HepG2 (cell line): Measurements from ENCODE around the gene CDYL2. TPM values are rescaled to one million over a fixed set of nuclear protein-coding genes. Genes with fewer than 3 reads are reported as not detected.

Source experiments
- ATAC-seq: fragments of 200-7000 bp; cut with Tn5 transposase; 3 replicates; pipeline ENCODE4 v1.9.1; 2020; ENCODE audit warnings: mild to moderate bottlenecking, moderate library complexity
- BruUV-seq: library from RNA; stranded (reverse); fragments of 400-500 nt; replicated peaks from 2 replicates; lab custom pipeline; 2021; lab: Mats Ljungman, UMichigan
- CTCF ChIA-PET: fragments of 300-600 bp; formaldehyde crosslinking; extraction: SDS; loops from one replicate; lab custom pipeline; 2021; ENCODE audit warnings: low total read pairs, inconsistent platforms, low intra/inter-chr PET ratio; lab: Yijun Ruan, JAX
- POLR2A ChIA-PET: fragments of 350-600 bp; sonication (Branson Sonifier 250); formaldehyde crosslinking; loops from one replicate; lab custom pipeline; 2020; ENCODE audit warnings: antibody characterized with exemption, inconsistent platforms; lab: Yijun Ruan, JAX
- DNase-seq: peaks from one replicate; pipeline ENCODE4 v3.0.0-alpha.2; 2015; ENCODE audit warnings: low spot score
- FAIRE-seq: peaks from 3 replicates; lab custom pipeline; 2011; peaks lifted over from hg19 to GRCh38; lab: Jason Lieb, UNC
- H2AFZ ChIP-seq: one replicate; pipeline ENCODE4 v1.6.1; 2011; ENCODE audit warnings: low read length, inconsistent platforms
- H3K27ac ChIP-seq: fragments of 300-600 bp; 3 replicates; pipeline ENCODE4 v1.8.0; 2011; ENCODE audit warnings: mixed run types, mild to moderate bottlenecking, mixed read lengths, low read length, inconsistent platforms; ENCODE audit not compliant: insufficient read depth; ENCODE audit errors: extremely low read length
- H3K27me3 ChIP-seq, 2 experiments: fragments of 200-600 bp in 1 of 2; 2 replicates in 1 of 2; 3 replicates in 1 of 2; pipeline versions ENCODE4 v1.6.0 to v1.8.0; 2011; ENCODE audit warnings: low read length in 2 of 2, mild to moderate bottlenecking in 2 of 2, moderate library complexity in 2 of 2, inconsistent platforms in 1 of 2; ENCODE audit not compliant: insufficient read depth in 2 of 2, control insufficient read depth in 1 of 2
- H3K36me3 ChIP-seq, 2 experiments: fragments of 200-600 bp in 1 of 2; replicated peaks in 1 of 2; 2 replicates in 1 of 2; 3 replicates in 1 of 2; pipeline versions ENCODE4 v1.5.1 to v1.8.0; 2011; ENCODE audit warnings: low read length in 2 of 2, inconsistent platforms in 1 of 2; ENCODE audit not compliant: insufficient read depth in 2 of 2, control insufficient read depth in 1 of 2
- H3K4me1 ChIP-seq: 2 replicates; pipeline ENCODE4 v1.5.1; 2012; ENCODE audit warnings: low read length, inconsistent platforms; ENCODE audit not compliant: insufficient read depth
- H3K4me2 ChIP-seq: 2 replicates; pipeline ENCODE4 v1.6.0; 2011; ENCODE audit warnings: low read depth, low read length, inconsistent platforms
- H3K4me3 ChIP-seq, 3 experiments: fragments of 200-600 bp in 1 of 3; sonication (generic), shearing (Covaris generic) in 1 of 3; replicated peaks in 1 of 3; 2 replicates each; pipeline ENCODE4 v1.5.1; 2011 to 2016; ENCODE audit warnings: low read length in 3 of 3, inconsistent platforms in 2 of 3, low read depth in 2 of 3, mild to moderate bottlenecking in 2 of 3, control low read depth in 1 of 3, mixed read lengths in 1 of 3; ENCODE audit not compliant: insufficient read depth in 1 of 3
- H3K79me2 ChIP-seq: one replicate; pipeline ENCODE4 v1.6.1; 2011; ENCODE audit warnings: low read length, inconsistent platforms; ENCODE audit not compliant: insufficient read depth
- H3K9ac ChIP-seq: 2 replicates; pipeline ENCODE4 v1.6.0; 2011; ENCODE audit warnings: mild to moderate bottlenecking, low read depth, low read length, inconsistent platforms; ENCODE audit not compliant: insufficient read depth
- H3K9me3 ChIP-seq: 2 replicates; pipeline ENCODE4 v1.5.1; 2012; ENCODE audit warnings: mild to moderate bottlenecking, low read length
- H4K20me1 ChIP-seq: 2 replicates; pipeline ENCODE4 v1.6.0; 2011; ENCODE audit warnings: inconsistent platforms, mild to moderate bottlenecking, low read length, moderate library complexity; ENCODE audit not compliant: insufficient read depth
- CENPX ChIP-seq: sonication (generic); formaldehyde crosslinking; IDR thresholded peaks from 2 replicates; pipeline ENCODE4 v1.9.0; 2021; ENCODE audit warnings: mild to moderate bottlenecking, missing genetic modification reagents, moderate library complexity
- CREB1 ChIP-seq, 2 experiments: fragments of 450-650 bp in 1 of 2; IDR thresholded peaks; 2 replicates each; pipeline ENCODE4 v1.6.1; 2016 to 2017; ENCODE audit warnings: control low read depth in 1 of 2, mild to moderate bottlenecking in 1 of 2, missing compliant biosample characterization in 1 of 2, missing genetic modification characterization in 1 of 2
- ELF1 ChIP-seq: sonication (generic); formaldehyde crosslinking; IDR thresholded peaks from 2 replicates; pipeline ENCODE4 v1.4.0; 2020; ENCODE audit warnings: missing genetic modification reagents
- EP300 ChIP-seq, 3 experiments: sonication (generic) in 1 of 3; formaldehyde crosslinking in 1 of 3; IDR thresholded peaks; 2 replicates each; pipeline versions ENCODE4 v1.5.1 to v1.6.1; 2011 to 2020; ENCODE audit warnings: low read depth in 2 of 3, low read length in 2 of 3, borderline replicate concordance in 1 of 3, improper control_type of control experiment in 1 of 3, mild to moderate bottlenecking in 1 of 3, missing genetic modification reagents in 1 of 3, moderate library complexity in 1 of 3
- HNF4G ChIP-seq, 2 experiments: sonication (generic) in 1 of 2; formaldehyde crosslinking in 1 of 2; IDR thresholded peaks; 2 replicates each; pipeline versions ENCODE4 v1.4.0 to v1.6.1; 2011 to 2020; ENCODE audit warnings: borderline replicate concordance in 2 of 2, low read depth in 2 of 2, mild to moderate bottlenecking in 2 of 2, low read length in 1 of 2, missing genetic modification reagents in 1 of 2, moderate library complexity in 1 of 2
- JUNB ChIP-seq: sonication (generic); formaldehyde crosslinking; IDR thresholded peaks from 2 replicates; pipeline ENCODE4 v1.8.0; 2022; ENCODE audit warnings: missing genetic modification reagents, mild to moderate bottlenecking, borderline replicate concordance
- MAFF ChIP-seq: IDR thresholded peaks from 2 replicates; pipeline ENCODE4 v1.6.1; 2011; ENCODE audit warnings: low read depth, low read length, improper control_type of control experiment
- MAFK ChIP-seq, 2 experiments: IDR thresholded peaks in 1 of 2; conservative IDR thresholded peaks in 1 of 2; 2 replicates each; pipeline ENCODE4 v1.6.1; 2011; ENCODE audit warnings: improper control_type of control experiment in 2 of 2, low read length in 2 of 2
- MTA3 ChIP-seq: sonication (generic); formaldehyde crosslinking; IDR thresholded peaks from 2 replicates; pipeline ENCODE4 v1.4.0; 2020; ENCODE audit warnings: missing genetic modification reagents
- NCOA5 ChIP-seq: sonication (generic); formaldehyde crosslinking; IDR thresholded peaks from 2 replicates; pipeline ENCODE4 v1.4.0; 2020; ENCODE audit warnings: missing genetic modification reagents
- PAX8 ChIP-seq: sonication (generic); formaldehyde crosslinking; IDR thresholded peaks from 2 replicates; pipeline ENCODE4 v1.8.0; 2022; ENCODE audit warnings: mild to moderate bottlenecking, missing genetic modification reagents, borderline replicate concordance
- PCBP2 ChIP-seq: fragments of 200-400 bp; formaldehyde crosslinking; optimal IDR thresholded peaks from 2 replicates; pipeline ENCODE3; 2018; ENCODE audit warnings: low read length, low read depth; ENCODE audit not compliant: poor library complexity, severe bottlenecking
- RARA ChIP-seq: IDR thresholded peaks from 2 replicates; pipeline ENCODE4 v1.6.1; 2016; ENCODE audit warnings: missing genetic modification reagents, missing compliant biosample characterization
- SALL1 ChIP-seq: sonication (generic); formaldehyde crosslinking; IDR thresholded peaks from 2 replicates; pipeline ENCODE4 v1.8.0; 2022; ENCODE audit warnings: mild to moderate bottlenecking, missing genetic modification reagents
- SNAI1 ChIP-seq: sonication (generic); formaldehyde crosslinking; IDR thresholded peaks from 2 replicates; pipeline ENCODE4 v1.5.0; 2020; ENCODE audit warnings: mild to moderate bottlenecking, missing genetic modification reagents, borderline replicate concordance
- TCF7 ChIP-seq: sonication (generic); IDR thresholded peaks from 2 replicates; pipeline ENCODE4 v1.6.1; 2016; ENCODE audit warnings: antibody characterized with exemption, low read depth
- ZNF746 ChIP-seq: sonication (generic); formaldehyde crosslinking; IDR thresholded peaks from 2 replicates; pipeline ENCODE4 v1.8.0; 2022; ENCODE audit warnings: mild to moderate bottlenecking, missing genetic modification reagents
- WGBS: methylation state at CpG from one replicate; pipeline ENCODE4 v1.1.6; 2017; ENCODE audit warnings: low lambda C conversion rate; 5-methylcytosine and 5-hydroxymethylcytosine counted together
- in situ Hi-C: cut with HindIII; loops from 2 replicates; pipeline ENCODE4 v1.10.0; 2017; ENCODE audit warnings: low pct_unique_long_range_greater_than_20kb; ENCODE audit not compliant: extremely low pct_ligation_motif_present
- intact Hi-C: fragments of 100-400 bp; cut with micrococcal nuclease; formaldehyde crosslinking; loops from one replicate; pipeline ENCODE4 v1.10.0; 2022; ENCODE audit not compliant: unreplicated experiment
- polyA plus RNA-seq, 8 experiments: library from polyadenylated mRNA; depleted of rRNA in 3 of 8; stranded (reverse) in 7 of 8; unstranded in 1 of 8; fragments of >200 nt; fragmentation: Illumina TruSeq in 4 of 8; extraction: Trizol in 4 of 8; gene quantifications; 2 replicates each; pipeline versions ENCODE4 v1.2.1 to v1.2.3, GENCODE V29; 2011 to 2016; ENCODE audit warnings: low read depth in 4 of 8, missing spikeins in 1 of 8, mixed read lengths in 1 of 8; ENCODE audit not compliant: insufficient read depth in 1 of 8
- total RNA-seq, 5 experiments: library from RNA; depleted of rRNA; stranded (reverse); fragments of >200 nt; fragmentation: Illumina TruSeq; extraction: Trizol; gene quantifications; 2 replicates each; pipeline ENCODE4 v1.2.3, GENCODE V29; 2016; ENCODE audit warnings: low read depth in 1 of 5
- TF ChIP-seq, protein P1 (sequence below): sonication (generic); formaldehyde crosslinking; conservative IDR thresholded peaks from 2 replicates; pipeline ENCODE4 v1.5.0; 2020; ENCODE audit warnings: missing genetic modification reagents
- TF ChIP-seq, protein P2 (sequence below): IDR thresholded peaks from 2 replicates; pipeline ENCODE4 v1.6.1; 2016; ENCODE audit warnings: missing biosample characterization, missing genetic modification reagents, low read depth
- TF ChIP-seq, protein P3 (sequence below): sonication (generic); formaldehyde crosslinking; IDR thresholded peaks from 2 replicates; pipeline ENCODE4 v1.4.0; 2020; ENCODE audit warnings: missing genetic modification reagents
- TF ChIP-seq, protein P4 (sequence below), 2 experiments: fragments of 450-650 bp in 1 of 2; sonication (generic) in 1 of 2; formaldehyde crosslinking; IDR thresholded peaks; 2 replicates each; pipeline versions ENCODE4 v1.5.0 to v1.8.0; 2020 to 2022; ENCODE audit warnings: mild to moderate bottlenecking in 1 of 2, missing genetic modification reagents in 1 of 2

The CDYL2 gene
- total and polyA plus RNA-seq, 2 of the 13 experiments (the other 11 are each of a cell fraction or from before 2014, with no cell fraction given), result 0.07 to 0.35 TPM

DNA sequence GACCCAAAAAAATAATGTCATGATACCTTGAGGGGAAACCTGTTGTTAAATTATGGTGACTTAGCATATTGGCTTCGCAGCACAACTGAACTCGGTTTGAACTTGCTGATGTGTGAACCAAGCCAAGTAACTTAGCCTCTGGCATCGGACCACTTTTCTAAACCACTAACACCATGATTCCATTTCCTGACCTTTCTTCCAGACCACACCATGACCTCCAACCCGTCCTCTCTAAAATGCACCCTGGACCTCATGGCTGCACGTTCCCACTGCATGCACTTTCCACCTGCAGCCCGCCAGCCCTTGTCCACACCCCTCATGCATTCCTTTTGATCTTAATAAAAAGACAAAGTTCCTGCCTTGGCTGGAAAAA is 234.3 kb downstream of the CDYL2 start:
- H3K27ac ChIP-seq, result no peak overlapping the region
- WGBS, result 13% methylated on average over 6 of the region's 6 CpGs
- H3K9me3 ChIP-seq, result no peaks in the 10 kb centered on the region
- H4K20me1 ChIP-seq, result no peaks in the 10 kb centered on the region
- no peak overlapping the region for H3K4me3 ChIP-seq
- H3K4me1 ChIP-seq, result no peaks in the 10 kb centered on the region; the same call in 1 of the 2 replicates
- no peak overlapping the region for H3K9ac ChIP-seq
- ChIA-PET CTCF (no interaction called here), POLR2A (no interaction called here)
- no peak overlapping the region for H3K4me2 ChIP-seq
- intact Hi-C loops, result no loop called here
- H3K27me3 ChIP-seq, result peaks cover 0 to 3% of the 10 kb centered on the region in 2 experiments; a peak in 1 of 5 replicates
- FAIRE-seq, result no peak
- no peaks in the 10 kb centered on the region for H3K36me3 ChIP-seq
- ATAC-seq, result no peak
- no peaks in the 10 kb centered on the region for H3K79me2 ChIP-seq
- no peak overlapping the region for H2AFZ ChIP-seq
- DNase-seq, result no peak
- no TSS peak for BruUV-seq
- in situ Hi-C loops, result no loop called here
- TF ChIP-seq PAX8 (CRISPR knock-in tag) (no peak), CREB1 (IDR thresholded peaks at IDR 0.05) (no peak), CREB1 (CRISPR knock-in tag; IDR thresholded peaks at IDR 0.05) (no peak), ELF1 (no peak), ZNF746 (peak; percentile 21; the same call in 1 of the 2 replicates), JUNB (CRISPR knock-in tag) (no peak), MAFK (conservative IDR thresholded peaks at IDR 0.05 in 1 of 2, IDR thresholded peaks at IDR 0.05 in 1 of 2; ENCODE audit: low read length in 2 of 2) (peak; percentile 23 to 29; a peak in 2 of 4 replicates), RARA (0 out of 2 replicates have a peak, but pooled peaks have one; percentile 17), PCBP2 (no peak), MTA3 (no peak), EP300 (IDR thresholded peaks at IDR 0.05; ENCODE audit: low read depth in 2 of 2, low read length in 2 of 2) (no peak), EP300 (CRISPR knock-in tag; IDR thresholded peaks at IDR 0.05; ENCODE audit: borderline replicate concordance) (no peak), SALL1 (CRISPR knock-in tag) (peak; percentile 11; the same call in 1 of the 2 replicates), HNF4G (IDR thresholded peaks at IDR 0.05; ENCODE audit: borderline replicate concordance, low read depth, low read length) (no peak), HNF4G (CRISPR knock-in tag; IDR thresholded peaks at IDR 0.05; ENCODE audit: borderline replicate concordance, low read depth) (no peak), CENPX (no peak), MAFF (peak; percentile 28; the same call in 1 of the 2 replicates), TCF7 (0 out of 2 replicates have a peak, but pooled peaks have one; percentile 17), NCOA5 (CRISPR knock-in tag) (no peak), SNAI1 (CRISPR knock-in tag) (no peak)
- TF ChIP-seq, protein P1, sequence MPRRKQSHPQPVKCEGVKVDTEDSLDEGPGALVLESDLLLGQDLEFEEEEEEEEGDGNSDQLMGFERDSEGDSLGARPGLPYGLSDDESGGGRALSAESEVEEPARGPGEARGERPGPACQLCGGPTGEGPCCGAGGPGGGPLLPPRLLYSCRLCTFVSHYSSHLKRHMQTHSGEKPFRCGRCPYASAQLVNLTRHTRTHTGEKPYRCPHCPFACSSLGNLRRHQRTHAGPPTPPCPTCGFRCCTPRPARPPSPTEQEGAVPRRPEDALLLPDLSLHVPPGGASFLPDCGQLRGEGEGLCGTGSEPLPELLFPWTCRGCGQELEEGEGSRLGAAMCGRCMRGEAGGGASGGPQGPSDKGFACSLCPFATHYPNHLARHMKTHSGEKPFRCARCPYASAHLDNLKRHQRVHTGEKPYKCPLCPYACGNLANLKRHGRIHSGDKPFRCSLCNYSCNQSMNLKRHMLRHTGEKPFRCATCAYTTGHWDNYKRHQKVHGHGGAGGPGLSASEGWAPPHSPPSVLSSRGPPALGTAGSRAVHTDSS (CRISPR knock-in tag), result no peak
- TF ChIP-seq, protein P2, sequence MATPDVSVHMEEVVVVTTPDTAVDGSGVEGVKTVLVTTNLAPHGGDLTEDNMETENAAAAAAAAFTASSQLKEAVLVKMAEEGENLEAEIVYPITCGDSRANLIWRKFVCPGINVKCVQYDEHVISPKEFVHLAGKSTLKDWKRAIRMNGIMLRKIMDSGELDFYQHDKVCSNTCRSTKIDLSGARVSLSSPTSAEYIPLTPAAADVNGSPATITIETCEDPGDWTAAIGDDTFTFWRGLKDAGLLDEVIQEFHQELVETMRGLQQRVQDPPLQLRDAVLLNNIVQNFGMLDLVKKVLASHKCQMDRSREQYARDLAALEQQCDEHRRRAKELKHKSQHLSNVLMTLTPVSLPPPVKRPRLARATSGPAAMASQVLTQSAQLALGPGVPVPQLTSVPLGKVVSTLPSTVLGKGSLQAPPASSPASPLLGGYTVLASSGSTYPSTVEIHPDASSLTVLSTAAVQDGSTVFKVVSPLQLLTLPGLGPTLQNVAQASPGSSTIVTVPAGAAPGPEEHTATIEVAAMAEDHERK (CRISPR knock-in tag), result no peak
- TF ChIP-seq, protein P3, sequence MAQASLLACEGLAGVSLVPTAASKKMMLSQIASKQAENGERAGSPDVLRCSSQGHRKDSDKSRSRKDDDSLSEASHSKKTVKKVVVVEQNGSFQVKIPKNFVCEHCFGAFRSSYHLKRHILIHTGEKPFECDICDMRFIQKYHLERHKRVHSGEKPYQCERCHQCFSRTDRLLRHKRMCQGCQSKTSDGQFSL (CRISPR knock-in tag), result no peak
- TF ChIP-seq, protein P4, sequence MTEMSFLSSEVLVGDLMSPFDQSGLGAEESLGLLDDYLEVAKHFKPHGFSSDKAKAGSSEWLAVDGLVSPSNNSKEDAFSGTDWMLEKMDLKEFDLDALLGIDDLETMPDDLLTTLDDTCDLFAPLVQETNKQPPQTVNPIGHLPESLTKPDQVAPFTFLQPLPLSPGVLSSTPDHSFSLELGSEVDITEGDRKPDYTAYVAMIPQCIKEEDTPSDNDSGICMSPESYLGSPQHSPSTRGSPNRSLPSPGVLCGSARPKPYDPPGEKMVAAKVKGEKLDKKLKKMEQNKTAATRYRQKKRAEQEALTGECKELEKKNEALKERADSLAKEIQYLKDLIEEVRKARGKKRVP (CRISPR knock-in tag; IDR thresholded peaks at IDR 0.05), result no peak
